GM10266 (cell line): Measurements from ENCODE around the gene AP2B1.

ENCODE experiments used
- DNase-seq: peaks from one replicate; pipeline ENCODE4 v3.0.0; 2012; ENCODE audit errors: extremely low spot score
- CTCF ChIP-seq: IDR thresholded peaks from 2 replicates; pipeline ENCODE4 v1.5.1; 2012; ENCODE audit warnings: mild to moderate bottlenecking, low read depth; ENCODE audit not compliant: control insufficient read depth, insufficient read depth; ENCODE audit errors: missing control alignments

The AP2B1 gene

GRCh38 chr17:35766489-35766877, 179.4 kb downstream of the AP2B1 start:
- no peak for TF ChIP-seq CTCF
- no peak for DNase-seq

GRCh38 chr17:35766903-35767510, 179.9 kb downstream of the AP2B1 start:
- DNase-seq = peak; percentile 80
- TF ChIP-seq CTCF = peak; percentile 43

- no peak for DNase-seq
- TF ChIP-seq CTCF = no peak
Observed at GRCh38 chr17:35768797-35769196, 181.7 kb downstream of the AP2B1 start.

GRCh38 chr17:35769895-35770486, 182.9 kb downstream of the AP2B1 start:
- no peak for DNase-seq

GRCh38 chr17:35773129-35773528, 186.0 kb downstream of the AP2B1 start:
- no peak for TF ChIP-seq CTCF
- DNase-seq = no peak

More at GRCh38 chr17:35769895-35770486, 182.9 kb downstream of the AP2B1 start:
- TF ChIP-seq CTCF = peak; percentile 9

GRCh38 chr17:35773679-35774425, 186.7 kb downstream of the AP2B1 start:
- no peak for DNase-seq
- TF ChIP-seq CTCF = no peak

GRCh38 chr17:35774499-35774898, 187.4 kb downstream of the AP2B1 start:
- no peak for DNase-seq
- no peak for TF ChIP-seq CTCF
